Stomach (tissue), 4 donors: Measurements from ENCODE around the gene GBE1.

Experiments
- POLR2A ChIP-seq, 4 donors: fragments of 450-650 bp; IDR thresholded peaks; one replicate each; pipeline ENCODE4 v1.6.1; 2016; ENCODE audit warnings: antibody characterized with exemption in 4 of 4, control low read depth in 2 of 4, mild to moderate bottlenecking in 1 of 4, moderate library complexity in 1 of 4
- TF ChIP-seq, protein P1 (sequence below), 7 experiments: fragments of 450-650 bp in 4 of 7; fragments of 200-600 bp in 3 of 7; sonication (generic) in 3 of 7; IDR thresholded peaks; one replicate each; pipeline ENCODE4 v1.5.1; 2016 to 2019; ENCODE audit warnings: antibody characterized with exemption in 7 of 7, control low read depth in 2 of 7, mild to moderate bottlenecking in 1 of 7

DNA sequence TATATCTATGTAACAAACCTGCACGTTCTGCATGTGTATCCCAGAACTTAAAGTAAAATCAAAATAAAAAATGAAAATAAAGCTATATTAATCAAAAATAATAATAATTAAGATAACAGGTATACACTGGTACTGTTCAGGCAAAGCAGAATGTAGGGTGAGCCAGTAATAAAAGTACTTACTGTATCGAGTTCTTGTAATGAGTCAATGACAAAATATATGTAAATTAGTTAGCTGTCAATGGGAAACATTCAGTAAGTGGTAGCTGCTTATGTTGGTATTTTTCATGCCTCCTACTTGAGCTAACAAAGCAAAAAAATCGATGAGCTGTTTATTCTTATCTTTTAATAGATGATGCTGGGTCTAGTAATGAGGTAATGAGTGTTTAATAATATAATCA lies 93.2 kb downstream of the GBE1 start:
- TF ChIP-seq POLR2A (IDR thresholded peaks at IDR 0.05), result no peak
- TF ChIP-seq, protein P1, sequence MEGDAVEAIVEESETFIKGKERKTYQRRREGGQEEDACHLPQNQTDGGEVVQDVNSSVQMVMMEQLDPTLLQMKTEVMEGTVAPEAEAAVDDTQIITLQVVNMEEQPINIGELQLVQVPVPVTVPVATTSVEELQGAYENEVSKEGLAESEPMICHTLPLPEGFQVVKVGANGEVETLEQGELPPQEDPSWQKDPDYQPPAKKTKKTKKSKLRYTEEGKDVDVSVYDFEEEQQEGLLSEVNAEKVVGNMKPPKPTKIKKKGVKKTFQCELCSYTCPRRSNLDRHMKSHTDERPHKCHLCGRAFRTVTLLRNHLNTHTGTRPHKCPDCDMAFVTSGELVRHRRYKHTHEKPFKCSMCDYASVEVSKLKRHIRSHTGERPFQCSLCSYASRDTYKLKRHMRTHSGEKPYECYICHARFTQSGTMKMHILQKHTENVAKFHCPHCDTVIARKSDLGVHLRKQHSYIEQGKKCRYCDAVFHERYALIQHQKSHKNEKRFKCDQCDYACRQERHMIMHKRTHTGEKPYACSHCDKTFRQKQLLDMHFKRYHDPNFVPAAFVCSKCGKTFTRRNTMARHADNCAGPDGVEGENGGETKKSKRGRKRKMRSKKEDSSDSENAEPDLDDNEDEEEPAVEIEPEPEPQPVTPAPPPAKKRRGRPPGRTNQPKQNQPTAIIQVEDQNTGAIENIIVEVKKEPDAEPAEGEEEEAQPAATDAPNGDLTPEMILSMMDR (IDR thresholded peaks at IDR 0.05), result no peak
